SU-DHL-6 (cell line): Measurements from ENCODE around the gene KIAA0825.
"Not testable (repeated sequence)": the region's sequence is repeated elsewhere in the genome, so short reads cannot be mapped to it uniquely, and the experiment has no call there.

Experiments
- H2AFZ ChIP-seq: fragments of 200-600 bp; sonication (generic); 2 replicates; pipeline ENCODE4 v1.6.1; 2014; ENCODE audit warnings: low read depth, mild to moderate bottlenecking, moderate library complexity, mixed read lengths, antibody characterized with exemption, low read length; ENCODE audit not compliant: severe bottlenecking
- H3F3A ChIP-seq: fragments of 200-600 bp; shearing (Covaris generic); 2 replicates; pipeline ENCODE4 v1.6.0; 2016; ENCODE audit warnings: antibody characterized with exemption, mild to moderate bottlenecking; ENCODE audit not compliant: insufficient read depth
- H3K27ac ChIP-seq: fragments of 200-600 bp; sonication (generic); 2 replicates; pipeline ENCODE4 v1.5.1; 2016; ENCODE audit warnings: low read depth, mild to moderate bottlenecking, low read length, moderate library complexity, mixed read lengths
- H3K27me3 ChIP-seq: fragments of 200-600 bp; sonication (generic), shearing (Covaris generic); 2 replicates; pipeline ENCODE4 v1.6.0; 2014; ENCODE audit warnings: mild to moderate bottlenecking, low read length
- H3K36me3 ChIP-seq: fragments of 200-600 bp; sonication (generic); 2 replicates; pipeline ENCODE4 v1.6.1; 2014; ENCODE audit warnings: mild to moderate bottlenecking, low read length, mixed read lengths
- H3K4me2 ChIP-seq: fragments of 300-600, 200-600 bp; shearing (Covaris generic), sonication (generic); 2 replicates; pipeline ENCODE4 v1.6.0; 2014; ENCODE audit warnings: low read length, low read depth, mild to moderate bottlenecking; ENCODE audit not compliant: poor library complexity, severe bottlenecking
- H3K4me3 ChIP-seq: fragments of 200-600 bp; sonication (generic); 2 replicates; pipeline ENCODE4 v1.5.1; 2014; ENCODE audit warnings: antibody characterized with exemption, low read length, mild to moderate bottlenecking, mixed read lengths; ENCODE audit not compliant: insufficient read depth, poor library complexity, severe bottlenecking
- H3K79me2 ChIP-seq: fragments of 200-600 bp; sonication (generic); 2 replicates; pipeline ENCODE4 v1.6.1; 2014; ENCODE audit warnings: mild to moderate bottlenecking, low read length, moderate library complexity; ENCODE audit not compliant: insufficient read depth
- H3K9ac ChIP-seq: fragments of 200-600 bp; sonication (generic); 2 replicates; pipeline ENCODE4 v1.7.0; 2014; ENCODE audit warnings: mild to moderate bottlenecking, low read length
- H3K9me2 ChIP-seq: fragments of 200-600 bp; sonication (generic); replicated peaks from 2 replicates; pipeline ENCODE4 v1.6.1; 2014; ENCODE audit warnings: low read length; ENCODE audit not compliant: insufficient read depth
- H3K9me3 ChIP-seq: fragments of 200-600 bp; sonication (generic); 2 replicates; pipeline ENCODE4 v1.6.1; 2014; ENCODE audit warnings: low read length, mixed read lengths; ENCODE audit not compliant: insufficient read depth
- H4K20me1 ChIP-seq: fragments of 200-600 bp; sonication (generic); 2 replicates; pipeline ENCODE4 v1.6.1; 2014; ENCODE audit warnings: low read depth, mild to moderate bottlenecking, antibody characterized with exemption, low read length, moderate library complexity, mixed read lengths
- CTCF ChIP-seq: fragments of 200-600 bp; sonication (generic); IDR thresholded peaks from one replicate; pipeline ENCODE4 v1.5.1; 2017; ENCODE audit warnings: antibody characterized with exemption, mild to moderate bottlenecking, low read length, moderate library complexity; ENCODE audit not compliant: insufficient read depth, poor library complexity, severe bottlenecking
- EZH2phosphoT487 ChIP-seq: fragments of 200-600 bp; sonication (generic), shearing (Covaris generic); conservative IDR thresholded peaks from 2 replicates; pipeline ENCODE4 v1.6.1; 2018; ENCODE audit warnings: mild to moderate bottlenecking, antibody characterized with exemption, low read length, moderate library complexity, mixed read lengths

The KIAA0825 gene

GRCh38 chr5:94140300-94140699 lies 478.1 kb downstream of the KIAA0825 start:
- no peak overlapping the region for H3K9ac ChIP-seq
- H3K79me2 ChIP-seq: no peaks in the 10 kb centered on the region
- H3K27ac ChIP-seq: no peak overlapping the region

GRCh38 chr5:94130077-94130476 lies 488.3 kb downstream of the KIAA0825 start:
- Histone ChIP-seq H3K4me3 (no peak overlapping the region), H4K20me1 (no peaks in the 10 kb centered on the region), H3F3A (no peaks in the 10 kb centered on the region), H3K36me3 (no peaks in the 10 kb centered on the region), H3K9ac (no peak overlapping the region), H3K27ac (no peak overlapping the region), H3K4me2 (no peak overlapping the region), H3K79me2 (no peaks in the 10 kb centered on the region), H2AFZ (no peak overlapping the region), H3K27me3 (no peaks in the 10 kb centered on the region), H3K9me2 (no peaks in the 10 kb centered on the region), H3K9me3 (no peaks in the 10 kb centered on the region)
- no peak for TF ChIP-seq EZH2phosphoT487
- TF ChIP-seq CTCF: no peak

More at GRCh38 chr5:94140300-94140699, 478.1 kb downstream of the KIAA0825 start:
- Histone ChIP-seq H3K4me2 (no peak overlapping the region), H3K36me3 (no peaks in the 10 kb centered on the region), H3K27me3 (no peaks in the 10 kb centered on the region), H3K9me3 (no peaks in the 10 kb centered on the region), H3K9me2 (no peaks in the 10 kb centered on the region), H3F3A (no peaks in the 10 kb centered on the region), H3K4me3 (no peak overlapping the region), H4K20me1 (no peaks in the 10 kb centered on the region), H2AFZ (no peak overlapping the region)
- TF ChIP-seq CTCF (no peak), EZH2phosphoT487 (no peak)

- no peak overlapping the region for H3K4me2 ChIP-seq
- no peaks in the 10 kb centered on the region for H3K9me3 ChIP-seq
- H2AFZ ChIP-seq: no peak overlapping the region
- no peak for TF ChIP-seq EZH2phosphoT487
- TF ChIP-seq CTCF: no peak
- no peaks in the 10 kb centered on the region for H3K79me2 ChIP-seq
- no peak overlapping the region for H3K9ac ChIP-seq
- H3K36me3 ChIP-seq: no peaks in the 10 kb centered on the region
- no peaks in the 10 kb centered on the region for H3K27me3 ChIP-seq
- no peak overlapping the region for H3K4me3 ChIP-seq
- H3F3A ChIP-seq: no peaks in the 10 kb centered on the region
- H3K27ac ChIP-seq: no peak overlapping the region
- H3K9me2 ChIP-seq: no peaks in the 10 kb centered on the region
- no peaks in the 10 kb centered on the region for H4K20me1 ChIP-seq
Measured at GRCh38 chr5:94125107-94125506, 493.3 kb downstream of the KIAA0825 start.

GRCh38 chr5:94116317-94116716 lies 502.1 kb downstream of the KIAA0825 start:
- not testable (repeated sequence) for H3K79me2 ChIP-seq, H4K20me1 ChIP-seq, H3K27ac ChIP-seq, H3F3A ChIP-seq, H2AFZ ChIP-seq, H3K4me3 ChIP-seq, H3K4me2 ChIP-seq, H3K9ac ChIP-seq, H3K27me3 ChIP-seq, H3K9me2 ChIP-seq, H3K36me3 ChIP-seq
- peaks cover 13% of the 10 kb centered on the region; the same call in 1 of the 2 replicates for H3K9me3 ChIP-seq
